Osteoblast (primary cell): ENCODE measurements around the gene ASB2. TPM values are rescaled to one million over a fixed set of nuclear protein-coding genes. Genes with fewer than 3 reads are reported as not detected.
A peak's percentile ranks its signal among the peaks of the same experiment; 100 is the strongest.

Source experiments
- DNase-seq: peaks from one replicate; pipeline ENCODE4 v3.0.0; 2011; ENCODE audit warnings: low spot score, mixed read lengths; ENCODE audit not compliant: insufficient read length; ENCODE audit errors: missing footprints
- H2AFZ ChIP-seq: 2 replicates; pipeline ENCODE4 v1.6.0; 2011; ENCODE audit warnings: mild to moderate bottlenecking, low read length
- H3K27ac ChIP-seq: 2 replicates; pipeline ENCODE4 v1.5.1; 2011; ENCODE audit warnings: mild to moderate bottlenecking, low read depth, low read length, moderate library complexity
- H3K27me3 ChIP-seq: 2 replicates; pipeline ENCODE4 v1.6.0; 2012; ENCODE audit warnings: mild to moderate bottlenecking, control low read depth, inconsistent platforms, low read length, moderate library complexity; ENCODE audit not compliant: insufficient read depth
- H3K36me3 ChIP-seq: 2 replicates; pipeline ENCODE4 v1.5.1; 2011; ENCODE audit warnings: mild to moderate bottlenecking, low read length, control low read depth, moderate library complexity; ENCODE audit not compliant: insufficient read depth
- H3K4me1 ChIP-seq: 2 replicates; pipeline ENCODE4 v1.5.1; 2011; ENCODE audit warnings: mild to moderate bottlenecking, low read length, control low read depth, moderate library complexity; ENCODE audit not compliant: insufficient read depth
- H3K4me2 ChIP-seq: 2 replicates; pipeline ENCODE4 v1.6.0; 2011; ENCODE audit warnings: mild to moderate bottlenecking, low read length; ENCODE audit not compliant: insufficient read depth
- H3K4me3 ChIP-seq: fragments of 200-600 bp; sonication (generic); 3 replicates; pipeline ENCODE4 v1.5.1; 2012; ENCODE audit warnings: mild to moderate bottlenecking, low read length, inconsistent platforms; ENCODE audit not compliant: insufficient read depth
- H3K79me2 ChIP-seq: 2 replicates; pipeline ENCODE4 v1.6.0; 2012; ENCODE audit warnings: mild to moderate bottlenecking, low read length, control low read depth, inconsistent platforms; ENCODE audit not compliant: insufficient read depth
- H3K9me3 ChIP-seq: 2 replicates; pipeline ENCODE4 v1.5.1; 2011; ENCODE audit warnings: low read depth, low read length, control low read depth
- H4K20me1 ChIP-seq: 2 replicates; pipeline ENCODE4 v1.6.0; 2012; ENCODE audit warnings: mild to moderate bottlenecking, low read length, control low read depth; ENCODE audit not compliant: insufficient read depth
- total RNA-seq: library from RNA; depleted of rRNA; stranded (reverse); fragments of >200 nt; gene quantifications from 2 replicates; pipeline ENCODE4 v1.2.3, GENCODE V29; 2012
- TF ChIP-seq, protein P1 (sequence below): IDR thresholded peaks from 2 replicates; pipeline ENCODE4 v1.5.1; 2011; ENCODE audit warnings: mild to moderate bottlenecking, low read depth, low read length, moderate library complexity; ENCODE audit errors: extremely low read depth

The ASB2 gene
- total RNA-seq, 1 donor = 1.1 TPM

- Histone ChIP-seq H3K79me2 (no peaks in the 10 kb centered on the region), H3K4me2 (no peak overlapping the region), H3K27ac (no peak overlapping the region), H4K20me1 (no peaks in the 10 kb centered on the region), H3K27me3 (peaks cover 6% of the 10 kb centered on the region), H3K4me1 (peaks cover 11% of the 10 kb centered on the region), H2AFZ (no peak overlapping the region), H3K9me3 (no peaks in the 10 kb centered on the region), H3K4me3 (no peak overlapping the region), H3K36me3 (no peaks in the 10 kb centered on the region)
- TF ChIP-seq, protein P1, sequence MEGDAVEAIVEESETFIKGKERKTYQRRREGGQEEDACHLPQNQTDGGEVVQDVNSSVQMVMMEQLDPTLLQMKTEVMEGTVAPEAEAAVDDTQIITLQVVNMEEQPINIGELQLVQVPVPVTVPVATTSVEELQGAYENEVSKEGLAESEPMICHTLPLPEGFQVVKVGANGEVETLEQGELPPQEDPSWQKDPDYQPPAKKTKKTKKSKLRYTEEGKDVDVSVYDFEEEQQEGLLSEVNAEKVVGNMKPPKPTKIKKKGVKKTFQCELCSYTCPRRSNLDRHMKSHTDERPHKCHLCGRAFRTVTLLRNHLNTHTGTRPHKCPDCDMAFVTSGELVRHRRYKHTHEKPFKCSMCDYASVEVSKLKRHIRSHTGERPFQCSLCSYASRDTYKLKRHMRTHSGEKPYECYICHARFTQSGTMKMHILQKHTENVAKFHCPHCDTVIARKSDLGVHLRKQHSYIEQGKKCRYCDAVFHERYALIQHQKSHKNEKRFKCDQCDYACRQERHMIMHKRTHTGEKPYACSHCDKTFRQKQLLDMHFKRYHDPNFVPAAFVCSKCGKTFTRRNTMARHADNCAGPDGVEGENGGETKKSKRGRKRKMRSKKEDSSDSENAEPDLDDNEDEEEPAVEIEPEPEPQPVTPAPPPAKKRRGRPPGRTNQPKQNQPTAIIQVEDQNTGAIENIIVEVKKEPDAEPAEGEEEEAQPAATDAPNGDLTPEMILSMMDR = no peak
- DNase-seq = peak; percentile 18
These were observed 41.9 kb upstream of the ASB2 start for GRCh38 chr14:94018308-94018707.

- no peaks in the 10 kb centered on the region for H3K9me3 ChIP-seq
- TF ChIP-seq, protein P1 = no peak
- H3K79me2 ChIP-seq = no peaks in the 10 kb centered on the region
- H3K27ac ChIP-seq = no peak overlapping the region
- no peaks in the 10 kb centered on the region for H4K20me1 ChIP-seq
- H3K4me1 ChIP-seq = peaks cover 11% of the 10 kb centered on the region
- no peaks in the 10 kb centered on the region for H3K36me3 ChIP-seq
- peaks cover 6% of the 10 kb centered on the region for H3K27me3 ChIP-seq
- peak; percentile 42 for DNase-seq
- H3K4me3 ChIP-seq = no peak overlapping the region
- no peak overlapping the region for H3K4me2 ChIP-seq
- H2AFZ ChIP-seq = no peak overlapping the region
These were observed 40.1 kb upstream of the ASB2 start for GRCh38 chr14:94016446-94016976.

DNA sequence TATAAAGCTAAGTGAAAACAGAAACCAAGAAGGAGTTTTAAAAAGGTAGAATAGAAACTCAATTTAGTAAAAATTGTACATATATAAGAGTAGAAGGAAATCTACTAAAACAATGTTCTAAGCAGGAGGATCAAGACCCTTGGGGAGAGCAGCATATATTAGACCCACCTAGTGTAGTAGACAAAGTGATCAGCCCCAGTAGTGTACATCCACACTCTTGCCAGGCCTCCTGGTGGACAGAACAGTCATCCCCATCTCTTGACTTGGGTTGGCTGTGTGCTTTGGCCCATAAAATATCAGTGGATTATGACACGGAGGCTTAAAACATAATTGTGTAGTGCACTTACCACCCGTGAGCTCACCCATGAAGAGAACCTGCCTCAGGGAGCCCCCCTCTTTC lies 38.9 kb upstream of the ASB2 start:
- no peaks in the 10 kb centered on the region for H3K36me3 ChIP-seq
- H3K27ac ChIP-seq = no peak overlapping the region
- H3K9me3 ChIP-seq = no peaks in the 10 kb centered on the region
- H3K79me2 ChIP-seq = no peaks in the 10 kb centered on the region
- H3K4me2 ChIP-seq = no peak overlapping the region
- H2AFZ ChIP-seq = no peak overlapping the region
- peaks cover 5% of the 10 kb centered on the region for H3K4me1 ChIP-seq
- no peaks in the 10 kb centered on the region for H4K20me1 ChIP-seq
- TF ChIP-seq, protein P1 = no peak
- no peak overlapping the region for H3K4me3 ChIP-seq
- peaks cover 15% of the 10 kb centered on the region for H3K27me3 ChIP-seq
- peak; percentile 68 for DNase-seq

DNA sequence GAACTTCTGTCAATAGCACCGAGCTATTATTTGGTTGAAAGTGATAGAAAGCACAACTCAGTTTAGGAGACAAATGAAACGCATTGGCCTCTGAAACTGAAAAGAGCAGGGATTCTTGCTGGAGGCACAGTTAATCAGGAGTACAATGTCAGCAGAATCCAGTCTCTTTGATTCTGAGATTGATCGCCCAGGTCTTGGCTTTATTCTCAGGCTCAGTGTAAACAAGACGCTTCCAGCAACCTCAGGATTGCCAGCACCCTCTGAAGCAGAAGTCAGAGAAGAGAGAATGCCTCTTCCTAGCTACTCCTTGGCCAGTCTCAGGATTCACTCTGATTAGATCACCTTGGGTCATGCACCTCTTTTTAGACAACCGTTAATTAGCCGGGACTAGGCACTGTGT lies 38.0 kb upstream of the ASB2 start:
- Histone ChIP-seq H3K27me3 (peaks cover 15% of the 10 kb centered on the region), H3K4me3 (no peak overlapping the region), H3K36me3 (no peaks in the 10 kb centered on the region), H3K4me2 (no peak overlapping the region), H3K9me3 (no peaks in the 10 kb centered on the region), H2AFZ (no peak overlapping the region), H3K27ac (no peak overlapping the region), H3K79me2 (no peaks in the 10 kb centered on the region), H4K20me1 (no peaks in the 10 kb centered on the region), H3K4me1 (peaks cover 5% of the 10 kb centered on the region)
- peak; percentile 11 for DNase-seq
- TF ChIP-seq, protein P1 = no peak
